GM19328 (cell line): Measurements from ENCODE around the gene NME8.

Experiments
- ATAC-seq: cut with Tn5 transposase; IDR thresholded peaks from one replicate; pipeline ENCODE4 v1.9.1; 2021; ENCODE audit warnings: mild to moderate bottlenecking, moderate library complexity; ENCODE audit not compliant: unreplicated experiment

Gene NME8

DNA sequence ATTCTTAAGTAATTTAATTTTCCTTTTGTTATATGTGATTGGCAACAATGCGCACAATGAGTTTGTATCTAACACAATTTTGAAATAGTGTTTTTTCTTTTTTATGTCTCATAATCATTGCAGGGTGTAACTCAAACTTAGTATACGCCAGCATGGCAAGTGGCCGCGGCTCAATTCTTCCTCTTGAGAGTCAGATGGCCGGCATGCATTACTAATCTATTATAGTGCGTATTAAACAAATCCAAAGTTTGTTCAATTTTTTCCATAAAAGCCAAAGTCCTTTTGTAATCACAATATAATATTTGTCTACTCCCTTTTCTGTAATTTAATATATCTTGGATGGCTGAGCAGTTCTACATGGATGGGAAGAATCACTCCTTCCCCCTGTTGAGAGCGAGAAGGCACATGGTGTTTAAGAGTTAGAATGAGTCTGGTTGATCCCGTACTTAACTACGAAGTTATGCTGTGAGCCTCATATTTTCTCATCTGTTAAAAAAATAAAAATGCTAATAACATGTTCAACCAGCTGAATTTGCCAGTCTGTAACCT is 84.7 kb downstream of the NME8 start:
- ATAC-seq: no peak

DNA sequence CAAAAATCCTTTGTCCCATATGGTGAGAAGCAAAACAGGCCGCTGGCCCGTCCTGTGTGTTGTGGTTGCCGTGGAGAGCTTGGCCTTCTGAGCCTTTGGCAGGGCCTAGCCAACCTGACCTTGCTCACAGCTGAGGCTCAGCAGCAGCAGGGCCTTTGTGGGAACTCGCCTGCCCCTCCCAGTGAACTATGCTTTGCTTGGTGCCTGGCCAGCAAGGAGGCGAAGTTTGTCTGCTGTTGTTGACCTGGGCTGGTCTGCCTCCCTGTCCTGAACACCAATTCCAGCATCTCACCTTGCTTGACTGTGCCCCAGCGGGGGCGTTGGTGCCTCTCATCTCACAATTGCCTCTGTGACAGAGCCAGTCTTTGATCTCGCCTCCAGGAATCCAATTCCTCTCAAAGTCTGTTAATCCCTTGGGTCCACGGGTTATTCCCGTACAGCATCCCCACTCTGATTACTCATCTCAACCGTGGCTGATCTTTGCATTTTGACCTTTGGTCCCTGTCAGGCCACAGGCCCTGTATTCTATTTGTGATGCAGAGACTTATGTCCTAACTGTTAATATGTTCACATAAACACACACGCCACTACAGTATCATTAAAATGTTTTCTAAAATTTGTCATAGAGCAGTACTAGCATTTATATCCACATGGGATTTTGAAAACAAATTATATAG is 94.7 kb downstream of the NME8 start:
- no peak for ATAC-seq

- no peak for ATAC-seq
Observed at GRCh38 chr7:37943905-37944736, 95.7 kb downstream of the NME8 start.

DNA sequence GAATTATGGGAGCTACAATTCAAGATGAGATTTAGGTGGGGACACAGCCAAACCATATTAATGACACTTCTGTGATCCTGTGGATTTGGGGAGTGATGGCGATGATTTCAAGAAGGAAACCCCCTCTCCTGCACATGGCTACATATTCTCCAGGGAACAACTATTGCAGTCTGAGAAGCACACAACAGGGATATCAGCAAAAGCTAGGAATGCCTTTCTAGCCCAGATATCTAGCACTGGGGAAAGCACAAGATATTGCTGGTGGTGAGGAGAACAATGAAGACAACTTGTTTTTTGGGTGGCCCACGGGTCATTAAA is 96.3 kb downstream of the NME8 start:
- ATAC-seq: no peak

- no peak for ATAC-seq
Observed at GRCh38 chr7:37945336-37945735, 96.9 kb downstream of the NME8 start.

GRCh38 chr7:37947138-37947940 is 98.9 kb downstream of the NME8 start:
- ATAC-seq: no peak

GRCh38 chr7:37947941-37948210 is 99.5 kb downstream of the NME8 start:
- ATAC-seq: no peak
